ENCODE measurements around the gene GOLGA5.
"Not testable (repeated sequence)": the region's sequence is repeated elsewhere in the genome, so short reads cannot be mapped to it uniquely, and the experiment has no call there.

GOLGA5 gene

DNA sequence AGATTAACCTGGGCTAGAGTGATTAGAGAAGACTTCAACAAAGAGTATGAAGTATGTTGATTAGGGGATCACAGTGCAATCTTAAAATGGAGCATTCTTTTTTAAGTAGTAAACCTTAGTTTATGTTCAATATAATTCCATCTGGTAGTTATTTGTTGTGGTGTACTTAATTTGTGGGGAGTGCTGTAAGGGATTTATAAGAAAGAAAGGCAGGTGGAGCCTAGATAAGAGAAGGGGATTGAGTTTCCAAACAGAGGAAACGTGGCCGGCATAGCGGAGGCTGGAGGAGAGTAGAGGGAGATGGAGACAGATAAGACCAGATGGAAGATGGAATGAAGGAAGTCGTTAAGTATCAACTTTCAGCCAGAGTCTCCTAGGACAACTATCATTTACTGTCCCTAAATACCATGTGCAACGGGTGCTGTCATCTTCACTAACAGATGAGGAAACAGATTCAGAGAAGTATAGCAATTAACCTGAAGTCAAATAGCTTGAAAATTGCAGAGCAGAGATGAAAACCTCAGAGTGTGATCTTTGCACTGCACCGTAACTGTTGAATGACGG lies 38.1 kb downstream of the GOLGA5 start:
- DNase-seq, result no peak

- no peak for DNase-seq
Measured at GRCh38 chr14:92841930-92842329, 47.8 kb downstream of the GOLGA5 start.

DNA sequence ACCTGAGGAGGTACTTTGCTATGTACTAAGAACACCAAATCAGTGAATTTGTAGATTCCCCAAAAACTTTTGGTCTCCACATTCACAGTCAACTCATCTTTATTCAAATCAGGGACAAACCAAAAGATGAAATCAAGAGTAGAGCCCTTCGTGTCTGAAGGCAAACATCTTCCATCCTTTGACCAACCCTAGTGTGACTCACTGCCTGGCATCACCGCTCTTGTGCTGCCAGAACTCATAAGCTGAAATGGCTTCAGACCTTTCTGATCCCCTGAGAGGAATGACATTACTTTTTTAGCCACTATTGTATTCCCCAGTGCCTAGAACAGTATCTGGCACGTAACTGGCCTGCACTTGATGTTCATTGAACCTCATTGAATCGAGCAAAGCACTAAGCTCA lies 50.1 kb downstream of the GOLGA5 start:
- DNase-seq, result no peak

DNA sequence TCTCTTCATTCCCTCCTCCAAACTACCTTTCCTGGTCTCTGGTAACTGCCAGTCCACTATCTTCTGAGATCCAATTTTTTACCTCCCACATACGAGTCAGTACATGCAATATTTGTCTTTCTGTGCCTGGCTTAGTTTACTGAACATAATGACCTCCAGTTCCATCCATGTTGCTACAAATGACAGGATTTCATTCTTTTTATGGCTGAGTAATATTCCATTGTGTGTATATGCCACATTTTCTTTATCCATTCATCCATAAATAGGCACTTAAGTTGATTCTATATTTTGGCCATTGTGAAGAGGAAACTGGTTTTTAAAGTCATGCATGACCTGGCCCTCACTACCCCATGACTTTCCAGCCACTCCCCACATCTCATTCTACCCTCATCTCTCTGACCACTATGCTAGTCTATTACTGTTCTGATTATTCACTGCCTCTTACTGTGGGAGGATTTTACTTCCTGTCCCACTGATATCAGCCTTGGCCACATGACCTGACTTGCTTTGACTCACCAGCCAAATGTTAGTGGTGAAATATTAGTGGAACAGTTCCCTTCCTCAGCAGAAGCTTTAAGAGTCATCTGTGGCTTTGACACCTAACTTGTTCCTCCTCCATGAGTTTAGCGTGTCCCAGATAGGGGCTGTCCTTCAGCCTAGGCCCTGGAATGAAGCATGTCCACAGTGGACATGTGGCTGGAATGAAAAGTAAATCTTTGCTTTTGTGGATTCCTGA lies 52.2 kb downstream of the GOLGA5 start:
- no peak for DNase-seq

GRCh38 chr14:92847278-92847677 lies 53.2 kb downstream of the GOLGA5 start:
- DNase-seq, result peak; percentile 44

DNA sequence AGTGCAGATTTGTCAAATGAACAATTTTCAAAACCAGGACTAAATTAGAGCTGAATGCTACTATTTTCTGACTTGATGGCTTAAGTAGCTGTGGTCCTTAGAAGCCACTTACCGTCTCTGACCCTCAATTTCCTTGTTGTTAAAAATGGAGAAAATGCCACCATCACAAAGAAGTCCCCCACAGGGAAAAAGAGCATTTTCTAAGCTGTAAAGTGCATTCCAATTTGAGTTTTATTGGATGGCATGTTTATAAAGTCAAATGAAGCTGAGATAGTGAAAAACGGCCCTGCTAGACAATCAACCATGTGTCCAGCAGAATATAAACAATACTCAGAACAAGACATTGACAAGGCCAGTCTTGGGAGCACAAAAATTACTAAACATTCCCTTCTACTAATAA lies 53.6 kb downstream of the GOLGA5 start:
- DNase-seq, result no peak

DNA sequence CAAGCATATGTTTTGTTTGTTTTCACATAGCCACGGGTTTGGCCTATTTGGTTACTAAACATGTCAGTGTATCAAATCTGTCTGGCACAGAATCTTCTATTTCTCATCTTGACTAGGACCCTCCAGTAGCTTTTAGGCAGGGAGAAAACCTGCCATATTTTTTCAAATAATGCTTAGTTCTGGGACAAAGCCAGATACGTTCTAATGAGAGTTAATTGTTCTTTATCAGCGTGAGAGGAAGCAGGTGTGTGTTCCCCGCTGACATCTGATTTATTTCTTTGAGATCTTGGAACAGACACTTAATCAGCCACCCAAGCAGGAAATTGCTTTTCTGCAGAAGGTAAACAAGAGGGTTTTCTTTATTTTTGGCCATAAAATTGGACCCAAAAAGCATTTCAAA lies 54.8 kb downstream of the GOLGA5 start:
- DNase-seq, result peak; percentile 88

GRCh38 chr14:92850492-92850891 lies 56.4 kb downstream of the GOLGA5 start:
- no peak for DNase-seq

- DNase-seq, result not testable (repeated sequence)
Measured at GRCh38 chr14:92853136-92853535, 59.0 kb downstream of the GOLGA5 start.

DNA sequence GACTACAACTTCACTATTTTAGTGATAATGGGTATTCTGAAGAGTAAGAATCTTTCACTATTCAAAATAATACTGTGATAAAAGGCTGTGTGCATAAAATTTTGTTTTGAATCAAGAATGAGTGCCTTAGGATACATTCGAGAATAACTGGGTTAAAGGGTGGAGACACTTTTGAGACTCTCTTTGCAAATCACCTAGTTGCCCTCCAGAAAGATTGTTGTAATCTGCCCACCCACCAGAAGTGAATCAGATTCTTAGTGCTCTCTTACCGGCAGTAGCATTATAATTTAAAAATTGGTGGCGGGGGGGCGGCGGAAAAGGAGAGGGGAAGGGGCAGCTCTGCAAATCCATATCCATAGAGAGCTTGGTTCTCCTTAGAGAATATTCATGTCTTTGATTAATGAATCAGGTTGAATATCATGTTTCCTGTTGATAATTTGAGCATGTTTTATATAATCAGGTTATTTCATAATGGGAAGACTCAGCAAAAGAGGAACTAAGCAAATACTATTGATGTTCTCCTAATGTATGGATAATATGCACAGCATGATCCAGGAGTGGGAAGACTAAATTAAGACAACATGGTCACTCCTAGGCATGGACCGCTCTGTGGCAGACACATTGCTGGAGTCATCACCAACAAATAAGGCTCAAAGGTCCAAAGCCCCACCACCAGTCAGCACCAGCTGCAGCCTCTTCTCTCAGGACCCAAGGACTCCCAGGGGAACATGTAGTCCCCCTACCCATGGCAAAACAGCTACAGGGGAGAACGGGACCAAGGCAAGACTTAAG lies 66.1 kb downstream of the GOLGA5 start:
- DNase-seq, result no peak

DNA sequence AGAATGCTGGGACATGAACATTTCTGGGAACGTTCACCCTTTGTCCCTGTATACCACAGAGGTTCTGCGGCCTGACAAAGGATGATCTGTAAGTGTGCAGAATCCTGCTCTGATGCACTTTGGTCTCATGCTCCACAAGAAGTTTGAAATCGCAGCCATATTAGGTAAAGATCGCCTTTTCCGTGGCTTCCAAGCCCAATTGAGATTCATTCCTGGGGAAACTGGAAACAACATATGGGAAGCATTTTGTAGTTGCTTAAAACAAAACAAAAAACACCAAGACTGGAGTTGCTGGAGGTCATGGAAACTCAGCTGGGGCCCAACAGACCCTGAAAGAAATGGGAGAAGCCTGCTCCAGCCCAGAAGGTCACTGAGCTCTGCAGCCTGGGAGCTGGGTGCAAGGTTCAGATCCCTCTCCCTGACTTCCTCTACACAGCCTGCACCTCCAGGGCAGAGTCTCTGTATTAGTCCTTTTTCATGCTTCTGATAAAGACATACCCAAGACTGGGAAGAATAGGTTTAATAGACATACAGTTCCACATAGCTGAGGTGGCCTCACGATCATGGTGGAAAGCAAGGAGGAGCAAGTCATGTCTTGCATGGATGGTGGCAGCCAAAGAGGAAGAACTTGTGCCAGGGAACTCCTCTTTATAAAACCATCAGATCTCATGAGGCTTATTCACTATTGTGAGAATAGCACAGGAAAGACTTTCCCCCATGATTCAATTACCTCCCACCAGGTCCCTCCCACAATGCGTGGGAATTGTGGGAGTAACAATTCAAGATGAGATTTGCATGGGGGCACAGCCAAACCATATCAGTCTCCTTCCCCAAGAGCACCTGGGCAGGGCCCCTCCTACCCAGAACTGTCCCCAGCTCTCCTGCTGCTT lies 68.0 kb downstream of the GOLGA5 start:
- no peak for DNase-seq

GRCh38 chr14:92863286-92864080 lies 69.4 kb downstream of the GOLGA5 start:
- peak; percentile 76 for DNase-seq

GRCh38 chr14:92865674-92866073 lies 71.6 kb downstream of the GOLGA5 start:
- no peak for DNase-seq

DNA sequence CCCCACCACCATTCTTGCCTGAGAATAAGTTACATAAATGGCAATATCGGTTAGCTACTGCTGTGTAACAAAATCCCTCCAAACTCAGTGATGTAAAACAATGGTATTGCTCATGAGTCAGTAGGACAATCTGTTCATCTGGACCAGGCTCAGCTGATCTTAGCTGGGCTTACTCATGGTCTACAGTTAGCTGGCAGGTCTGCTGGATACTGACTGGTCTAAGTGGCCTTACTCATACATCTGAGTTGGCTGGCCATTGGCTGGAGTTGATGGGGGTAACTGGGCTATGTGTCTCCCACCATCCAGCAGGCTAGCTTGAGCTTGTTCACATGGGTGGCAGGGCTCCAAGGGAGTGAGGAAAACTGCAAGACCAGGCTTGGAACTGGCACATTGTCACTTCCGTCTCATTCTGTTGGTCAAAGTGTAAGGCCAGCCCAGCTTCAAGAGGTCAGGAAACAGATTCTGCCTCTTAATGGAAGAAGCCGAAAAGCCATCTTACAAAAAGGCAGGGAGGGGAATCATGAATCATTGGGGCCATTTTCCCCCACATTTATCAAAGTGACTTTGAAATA lies 72.2 kb downstream of the GOLGA5 start:
- DNase-seq, result no peak

DNA sequence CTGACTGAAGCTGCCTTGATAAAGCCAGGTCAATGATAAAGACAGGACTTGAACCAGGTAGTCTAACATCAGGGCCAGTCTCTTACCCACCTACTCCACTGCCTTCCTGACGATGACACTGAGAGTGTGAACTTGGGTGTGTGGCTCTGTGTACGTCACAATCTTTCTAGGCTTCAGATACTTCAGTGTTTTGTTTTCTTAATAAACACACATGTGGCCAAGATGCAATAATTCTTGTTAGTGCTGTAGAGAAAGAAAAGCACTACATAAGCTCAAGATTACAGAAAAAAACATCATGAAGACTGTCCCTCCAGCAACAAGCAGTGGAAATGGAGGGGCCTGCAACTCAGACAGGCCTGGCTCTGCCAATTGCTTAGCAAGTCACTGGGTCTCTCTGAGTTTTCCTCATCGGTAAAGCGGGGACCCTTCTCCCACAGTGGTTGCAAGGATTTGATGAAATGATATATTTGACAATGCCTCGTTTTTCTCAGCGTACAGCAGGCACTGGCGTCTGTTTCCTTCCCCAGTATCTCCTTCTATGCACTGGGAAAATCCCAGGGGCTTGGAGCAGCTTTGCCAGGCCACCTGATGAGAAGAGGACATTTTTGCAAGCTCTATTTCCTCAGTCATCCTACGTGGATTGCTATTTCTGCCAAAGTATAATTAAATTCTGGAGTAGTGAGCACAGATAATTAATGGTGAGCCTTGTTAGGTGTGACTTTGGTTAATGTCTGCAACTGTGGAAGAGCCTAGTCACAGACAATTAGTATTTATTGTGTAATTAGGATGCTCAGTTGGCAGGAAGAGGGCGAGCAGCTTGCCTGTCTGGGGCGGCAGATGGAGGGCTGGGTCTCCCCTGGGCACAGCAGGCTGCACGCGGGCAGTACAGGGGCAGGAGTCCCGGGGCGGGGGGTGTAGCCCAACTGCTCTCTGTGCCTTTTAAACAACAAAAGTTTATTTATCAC lies 73.1 kb downstream of the GOLGA5 start:
- DNase-seq, result peak; percentile 44

GRCh38 chr14:92874962-92875661 lies 81.0 kb downstream of the GOLGA5 start:
- no peak for DNase-seq

- no peak for DNase-seq
Measured at GRCh38 chr14:92877757-92878431, 83.8 kb downstream of the GOLGA5 start.

- peak; percentile 25 for DNase-seq
Measured at GRCh38 chr14:92880351-92880750, 86.2 kb downstream of the GOLGA5 start.

GRCh38 chr14:92880851-92881250 lies 86.7 kb downstream of the GOLGA5 start:
- peak; percentile 89 for DNase-seq

Data from NCI-H1436 (cell line).